Stimulated activated CD4-positive, alpha-beta T cell treated with anti-CD3 and anti-CD28 coated beads, Interleukin-2, amount 100 ng/mL, for 48 hours (primary cell): ENCODE measurements around the gene PPP1R13B.
"Not testable (repeated sequence)": the region's sequence is repeated elsewhere in the genome, so short reads cannot be mapped to it uniquely, and the experiment has no call there.

Source experiments
- DNase-seq, 2 donors: peaks; one replicate each; pipeline ENCODE4 v3.0.0-alpha.2; 2020

Gene PPP1R13B

DNA sequence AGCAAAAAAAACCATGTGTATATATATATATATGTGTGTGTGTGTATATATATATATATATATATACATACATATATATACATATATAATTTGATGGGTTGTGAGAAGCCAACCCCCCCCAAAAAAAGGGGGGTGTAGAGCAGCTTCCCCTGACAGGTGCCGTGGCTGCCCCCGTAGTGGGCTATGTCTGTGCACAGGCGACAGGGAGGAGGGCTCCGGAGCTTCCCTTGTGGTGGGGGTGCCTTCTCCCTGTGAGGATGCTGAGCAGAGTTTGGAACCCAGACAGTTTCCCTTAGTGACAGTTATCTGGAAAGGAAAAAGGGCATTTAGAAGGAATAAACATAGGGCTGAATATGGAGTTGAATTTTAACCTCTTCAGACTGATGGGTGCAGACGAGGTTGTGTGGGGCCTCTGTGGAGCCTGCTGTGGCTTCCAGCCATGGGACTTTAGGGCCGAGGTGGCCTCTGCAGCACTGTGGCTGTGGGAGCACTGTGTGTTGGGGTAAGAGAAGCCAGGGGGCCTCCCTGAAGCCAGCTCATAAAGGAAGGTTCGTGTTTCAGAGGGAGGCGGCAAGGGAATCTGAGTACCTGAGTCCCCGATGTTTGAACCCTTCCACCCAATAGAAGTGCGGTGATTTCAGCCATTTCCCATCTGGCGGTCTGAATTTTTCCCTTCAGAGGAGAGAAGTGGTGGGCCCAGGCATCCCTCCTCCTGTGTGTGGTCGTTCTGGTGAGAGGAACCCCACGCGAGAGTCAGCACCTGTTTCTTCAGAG is 151.9 kb downstream of the PPP1R13B start:
- no peak for DNase-seq

DNA sequence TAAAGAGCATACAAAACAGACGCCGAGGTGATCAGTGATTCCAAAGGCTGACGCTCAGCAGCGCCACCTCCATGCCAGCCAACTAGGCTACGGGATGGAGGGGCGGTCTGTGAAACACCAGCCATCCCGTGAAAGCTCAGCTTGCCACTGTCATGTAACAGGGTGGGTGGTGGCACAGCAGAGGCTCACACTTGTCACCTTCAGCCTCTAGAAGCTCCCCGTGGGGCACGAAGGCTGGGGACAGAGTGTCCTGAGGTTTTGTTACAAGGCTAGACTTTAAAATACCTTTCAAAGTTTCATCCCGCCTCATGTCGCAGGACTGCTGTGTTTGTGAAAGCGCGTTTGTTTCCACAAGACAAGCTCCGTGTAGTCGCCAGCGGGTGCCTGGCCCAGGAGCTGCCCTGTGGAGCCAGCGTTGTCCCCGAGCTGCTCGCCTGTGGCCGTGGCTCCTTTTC is 152.8 kb downstream of the PPP1R13B start:
- DNase-seq = no peak

DNA sequence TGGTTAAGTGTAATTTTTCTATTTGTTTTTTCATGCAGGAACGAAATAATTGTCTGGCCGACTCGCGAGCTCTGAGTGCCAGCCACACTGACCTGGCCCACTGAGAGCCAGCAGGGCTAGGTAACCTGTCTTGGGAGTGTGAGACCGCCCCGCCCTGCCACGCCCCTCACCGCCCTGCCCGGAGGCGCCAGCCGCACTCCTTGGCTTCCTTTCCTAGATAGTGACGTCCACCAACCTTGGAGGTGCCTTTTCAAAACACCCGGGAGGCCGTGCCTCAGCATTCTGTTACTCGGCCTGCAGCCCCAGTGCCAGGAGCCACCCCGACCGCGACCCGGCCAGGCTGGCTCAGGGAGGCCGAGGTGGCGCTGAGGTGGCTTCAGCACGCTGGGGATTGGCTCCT is 153.9 kb downstream of the PPP1R13B start:
- no peak for DNase-seq

DNA sequence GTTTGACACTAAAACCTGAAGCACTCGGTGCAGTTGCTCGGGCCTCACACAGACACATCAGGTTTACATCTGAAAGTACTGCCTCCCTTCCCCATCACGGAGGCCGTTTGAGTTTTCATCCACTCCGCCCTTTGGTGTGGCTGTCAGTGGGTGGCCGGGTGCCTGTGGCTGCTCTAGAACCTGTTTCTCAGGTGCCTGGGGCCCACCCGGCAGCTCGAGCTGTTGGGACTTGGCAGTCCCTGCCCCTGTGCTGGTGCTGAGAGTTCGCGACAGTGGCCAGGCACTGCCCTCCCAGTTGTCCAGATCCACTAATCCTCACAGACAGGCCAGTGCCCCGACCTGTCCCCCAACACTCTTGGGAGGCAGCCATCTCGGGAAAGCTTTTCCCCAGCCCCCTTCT is 154.5 kb downstream of the PPP1R13B start:
- DNase-seq = no peak

DNA sequence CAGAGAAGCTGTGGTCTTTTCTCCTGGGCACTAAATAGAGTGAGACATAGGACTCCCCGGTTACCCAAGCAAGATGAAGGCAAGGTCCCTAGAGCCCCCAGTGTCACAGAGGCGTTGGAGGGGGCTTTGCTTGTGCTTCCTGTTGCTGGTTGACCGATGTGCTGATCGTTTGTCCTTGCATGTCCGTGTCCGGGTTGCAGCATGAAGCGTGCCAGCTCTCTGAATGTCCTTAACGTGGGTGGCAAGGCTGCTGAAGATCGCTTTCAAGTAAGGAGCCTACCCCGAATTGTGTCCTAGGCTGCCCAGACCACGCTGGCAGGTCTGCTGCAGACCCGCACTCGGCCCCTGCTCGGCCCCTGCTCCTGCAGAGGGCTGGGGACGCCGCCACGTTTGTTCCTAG is 155.2 kb downstream of the PPP1R13B start:
- no peak for DNase-seq

DNA sequence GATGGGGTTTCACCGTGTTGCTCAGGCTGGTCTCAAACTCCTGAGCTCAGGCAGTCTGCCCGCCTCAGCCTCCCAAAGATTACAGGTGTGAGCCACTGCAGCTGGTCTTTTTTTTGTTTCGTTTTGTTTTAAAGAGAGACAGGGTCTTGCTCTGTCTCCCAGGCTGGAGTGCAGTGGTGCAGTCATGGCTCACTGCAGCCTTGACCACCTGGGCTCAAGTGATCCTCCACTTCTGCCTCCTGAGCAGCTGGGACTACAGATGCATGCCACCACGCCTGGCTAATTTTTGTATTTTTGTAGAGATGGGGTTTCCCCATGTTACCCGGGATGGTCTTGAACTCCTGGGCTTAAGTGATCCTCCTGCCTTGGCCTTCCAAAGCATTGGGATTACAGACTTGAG is 155.7 kb downstream of the PPP1R13B start:
- DNase-seq = not testable (repeated sequence)

DNA sequence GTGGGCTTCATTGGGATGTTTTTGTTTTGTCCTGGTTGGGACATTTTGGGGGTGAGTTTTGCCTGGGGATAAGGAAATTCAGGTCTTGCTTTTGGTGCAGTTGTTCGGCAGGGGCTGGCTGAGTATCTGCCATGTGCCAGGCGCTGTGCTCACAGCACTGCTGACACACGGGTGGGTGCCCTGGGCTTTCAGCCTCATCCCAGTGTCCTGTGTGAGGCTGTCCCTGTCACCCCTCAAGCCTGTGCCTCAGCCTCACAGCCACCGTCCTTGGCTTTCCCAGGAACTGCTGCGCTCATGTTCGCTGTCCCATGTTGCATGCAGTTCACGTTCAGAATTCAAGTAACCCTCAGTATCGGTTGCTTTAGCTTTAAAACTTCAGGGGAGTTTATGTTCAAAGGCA is 157.0 kb downstream of the PPP1R13B start:
- no peak for DNase-seq

DNA sequence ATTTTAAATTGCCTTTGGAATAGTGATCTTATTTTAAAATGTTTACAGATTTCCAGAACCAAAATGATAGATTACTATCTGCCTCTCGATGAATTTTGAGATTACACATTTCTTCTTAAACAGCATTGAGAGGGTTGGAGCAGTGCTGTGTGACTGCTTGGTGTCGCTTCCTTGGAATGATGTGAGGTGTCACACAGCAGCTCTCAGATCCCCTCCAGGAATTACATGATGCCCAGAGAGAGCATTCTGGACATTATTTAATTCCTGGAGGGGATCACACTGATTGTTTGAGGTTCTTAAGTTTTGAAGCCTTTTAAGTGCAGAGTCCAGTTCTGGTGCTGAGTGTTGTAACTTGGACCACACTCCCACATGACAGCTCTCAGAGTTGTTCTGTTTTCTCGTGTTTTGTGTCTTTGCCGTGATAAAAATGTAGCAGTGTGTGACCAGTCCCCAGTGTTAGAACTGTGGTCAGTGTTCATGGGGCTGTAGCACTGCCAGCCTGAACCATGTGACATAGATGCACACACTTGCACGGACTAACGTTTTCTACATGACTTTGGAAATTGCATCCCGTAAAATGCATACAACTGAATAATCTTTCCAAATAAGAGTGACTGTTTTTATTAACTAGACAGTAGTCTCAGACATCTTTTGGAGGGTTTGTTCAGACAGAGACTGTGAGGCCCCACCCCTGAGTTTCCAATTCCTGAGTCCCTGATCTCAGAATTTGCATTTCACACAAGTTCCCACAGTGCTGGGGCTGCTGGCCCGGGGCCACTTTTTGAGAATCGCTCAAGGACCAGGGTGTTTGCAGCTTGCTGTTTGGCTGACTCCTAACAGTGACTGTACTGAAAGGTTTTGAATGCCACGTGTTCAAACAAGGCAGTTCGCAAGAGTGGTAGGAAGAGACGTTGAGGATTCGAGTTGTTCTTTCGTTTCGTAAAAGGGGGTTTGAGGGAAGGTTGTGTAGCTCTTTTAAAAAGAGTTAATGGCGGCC is 158.2 kb downstream of the PPP1R13B start:
- DNase-seq = no peak

DNA sequence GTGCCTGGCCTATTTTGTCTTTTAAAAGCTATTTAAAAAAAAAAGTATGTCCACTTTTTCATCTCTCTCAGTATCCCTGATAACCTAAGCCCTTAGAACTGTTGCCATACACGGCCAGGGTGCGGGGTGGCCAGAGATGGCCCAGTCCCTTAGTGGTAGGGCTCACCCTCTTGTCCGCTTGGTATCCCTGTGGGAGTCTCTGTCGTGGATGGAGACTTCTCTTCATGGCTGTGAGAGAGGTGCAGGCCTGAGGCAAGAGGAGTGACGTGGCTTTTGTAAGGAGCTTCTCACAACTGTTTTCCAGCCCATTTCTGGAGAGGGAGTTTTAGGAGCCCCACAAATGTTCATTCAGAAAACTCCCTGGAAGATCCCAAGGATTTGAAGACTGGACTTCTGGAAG is 158.9 kb downstream of the PPP1R13B start:
- DNase-seq = no peak

DNA sequence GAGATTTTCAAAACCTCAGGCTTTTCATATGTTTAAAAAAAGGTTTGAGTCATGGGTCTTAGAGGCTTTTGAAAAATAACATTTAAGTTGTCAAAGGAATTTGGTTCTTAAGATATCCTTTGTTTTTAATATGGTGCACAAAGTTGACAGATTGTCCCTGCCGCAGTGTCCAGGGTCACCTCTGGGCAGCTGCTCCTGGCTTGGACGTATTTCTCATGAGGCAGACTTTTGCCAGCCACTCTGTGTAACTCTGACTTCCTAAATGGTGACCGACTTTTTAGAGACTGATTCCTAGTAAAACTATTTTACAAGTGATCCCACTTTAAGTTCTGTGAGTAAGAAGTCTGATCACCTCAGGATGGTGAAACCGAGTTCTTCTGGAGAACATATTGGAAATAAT is 159.7 kb downstream of the PPP1R13B start:
- no peak for DNase-seq

DNA sequence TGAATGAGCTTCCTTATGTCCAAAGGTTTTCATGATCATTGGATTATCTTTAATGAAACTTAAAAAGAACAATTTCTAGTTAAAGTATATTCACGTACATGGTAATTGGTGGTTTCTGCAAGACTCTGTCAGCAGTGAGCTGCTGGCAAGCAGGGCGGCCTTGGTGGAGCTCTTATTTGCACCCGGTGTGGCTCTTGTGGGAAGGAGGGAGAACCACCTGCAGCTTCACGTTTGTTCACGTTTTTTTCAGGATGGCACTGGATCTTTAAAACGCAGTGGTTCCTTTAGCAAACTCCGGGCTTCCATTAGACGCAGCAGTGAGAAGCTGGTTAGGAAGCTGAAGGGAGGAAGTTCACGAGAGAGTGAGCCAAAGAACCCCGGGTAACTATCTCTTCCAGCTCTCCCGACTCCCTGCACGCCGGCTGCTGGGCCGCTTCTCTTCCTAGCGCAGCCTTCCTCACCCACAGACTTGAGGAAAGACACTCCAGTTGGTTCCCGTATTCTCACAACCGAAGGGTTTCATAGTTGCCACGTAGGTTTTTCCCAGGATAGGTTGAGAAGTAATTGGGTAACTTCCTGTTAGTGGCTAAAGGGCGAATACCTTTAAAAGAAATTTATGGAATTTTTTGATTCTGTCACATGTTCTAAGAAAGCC is 160.4 kb downstream of the PPP1R13B start:
- no peak for DNase-seq

DNA sequence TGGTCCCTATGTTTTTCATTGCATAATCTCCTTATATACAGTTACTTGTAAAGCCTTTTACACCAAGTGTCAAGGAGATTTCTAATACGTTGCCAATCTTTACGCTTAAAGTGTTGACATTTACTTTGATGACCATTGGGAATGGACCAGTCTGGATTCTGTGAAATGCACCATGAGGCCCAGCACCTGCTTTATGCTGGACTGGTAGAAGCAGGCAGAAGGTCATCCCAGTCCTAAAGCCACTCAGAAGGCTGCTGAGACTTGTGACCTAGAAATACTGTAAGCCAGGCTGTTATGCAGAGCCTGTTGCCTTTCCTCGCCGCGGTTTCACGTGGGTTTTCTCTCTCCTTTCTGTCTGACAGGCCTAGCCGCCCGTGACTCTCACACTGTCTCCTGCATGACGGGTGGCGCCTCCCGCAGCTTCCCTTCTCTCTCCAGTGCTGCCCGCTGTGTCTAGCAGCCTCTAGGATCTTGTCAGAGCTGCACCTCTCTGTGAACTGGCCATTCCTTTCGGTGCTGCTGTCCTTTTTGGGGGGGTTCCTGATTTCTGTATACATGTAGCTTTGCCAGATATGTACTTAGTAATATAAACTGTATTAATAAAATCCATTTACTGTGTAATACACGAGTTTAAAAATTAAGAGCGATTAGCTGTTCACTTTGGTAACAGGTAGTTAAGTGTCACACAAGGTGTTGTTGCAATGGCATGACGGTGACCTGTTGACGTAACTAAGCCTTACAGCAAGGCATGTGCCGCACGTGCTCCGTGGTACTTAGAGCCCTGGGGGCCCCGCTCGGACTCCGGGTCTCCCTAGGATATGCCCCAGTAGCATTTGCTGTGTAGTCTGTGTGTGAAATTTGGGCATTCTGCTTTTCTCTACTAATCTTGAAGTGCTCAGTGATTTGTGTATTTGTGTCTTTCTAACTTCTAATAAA is 161.8 kb downstream of the PPP1R13B start:
- DNase-seq = no peak

DNA sequence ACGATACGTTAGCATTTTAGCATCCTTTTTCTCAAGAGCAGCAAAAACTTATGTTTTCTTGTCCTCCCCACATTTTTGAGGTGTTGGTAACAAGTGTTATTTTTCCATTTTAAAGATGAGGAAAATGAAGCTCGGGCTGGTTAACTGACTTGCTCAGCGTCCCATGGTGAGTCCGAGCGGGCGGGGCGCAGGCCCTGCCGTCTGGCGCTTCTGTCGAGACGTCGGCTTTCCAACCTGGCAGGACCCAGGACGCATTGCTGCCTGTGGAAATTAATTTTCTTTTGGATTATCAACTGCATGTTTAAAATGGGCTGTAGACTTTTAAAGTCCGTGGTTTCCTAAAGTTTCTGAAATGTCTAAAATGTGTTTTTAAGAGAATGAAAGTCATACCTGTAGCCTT is 162.5 kb downstream of the PPP1R13B start:
- DNase-seq = no peak

DNA sequence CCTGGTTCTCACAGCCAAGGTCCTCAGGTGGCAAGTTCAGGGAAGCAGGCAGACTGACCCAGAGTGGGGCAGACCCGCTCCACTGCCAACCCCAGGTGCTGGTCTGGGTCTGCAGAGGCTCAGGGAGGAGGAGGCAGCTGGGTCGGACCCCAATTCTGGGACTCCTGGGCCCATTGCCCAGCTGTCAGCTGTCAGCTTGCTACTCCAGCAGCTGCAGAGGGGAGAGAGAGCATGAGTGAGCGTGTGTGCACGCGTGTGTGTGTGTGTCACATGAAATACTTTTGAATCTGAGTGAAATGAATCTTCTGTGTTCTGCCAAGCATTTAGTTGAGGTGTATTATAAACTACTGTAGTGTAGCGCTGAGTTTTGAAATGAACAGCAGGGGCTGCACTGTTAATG is 162.9 kb downstream of the PPP1R13B start:
- DNase-seq = no peak
